ENCODE measurements around the gene TMEM132A.
A peak's percentile ranks its signal among the peaks of the same experiment; 100 is the strongest.

TMEM132A gene

GRCh38 chr11:60897496-60897895 is 26.8 kb upstream of the TMEM132A start:
- H3K4me3 ChIP-seq (ENCODE audit: low read length), result no peak overlapping the region
- TF ChIP-seq, protein P1, sequence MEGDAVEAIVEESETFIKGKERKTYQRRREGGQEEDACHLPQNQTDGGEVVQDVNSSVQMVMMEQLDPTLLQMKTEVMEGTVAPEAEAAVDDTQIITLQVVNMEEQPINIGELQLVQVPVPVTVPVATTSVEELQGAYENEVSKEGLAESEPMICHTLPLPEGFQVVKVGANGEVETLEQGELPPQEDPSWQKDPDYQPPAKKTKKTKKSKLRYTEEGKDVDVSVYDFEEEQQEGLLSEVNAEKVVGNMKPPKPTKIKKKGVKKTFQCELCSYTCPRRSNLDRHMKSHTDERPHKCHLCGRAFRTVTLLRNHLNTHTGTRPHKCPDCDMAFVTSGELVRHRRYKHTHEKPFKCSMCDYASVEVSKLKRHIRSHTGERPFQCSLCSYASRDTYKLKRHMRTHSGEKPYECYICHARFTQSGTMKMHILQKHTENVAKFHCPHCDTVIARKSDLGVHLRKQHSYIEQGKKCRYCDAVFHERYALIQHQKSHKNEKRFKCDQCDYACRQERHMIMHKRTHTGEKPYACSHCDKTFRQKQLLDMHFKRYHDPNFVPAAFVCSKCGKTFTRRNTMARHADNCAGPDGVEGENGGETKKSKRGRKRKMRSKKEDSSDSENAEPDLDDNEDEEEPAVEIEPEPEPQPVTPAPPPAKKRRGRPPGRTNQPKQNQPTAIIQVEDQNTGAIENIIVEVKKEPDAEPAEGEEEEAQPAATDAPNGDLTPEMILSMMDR (IDR thresholded peaks at IDR 0.05; ENCODE audit: insufficient read depth, low read depth, low read length, missing control alignments), result no peak
- DNase-seq (ENCODE audit: low read depth), result peak; percentile 72

GRCh38 chr11:60899046-60899936 is 25.0 kb upstream of the TMEM132A start:
- no peak overlapping the region for H3K4me3 ChIP-seq (ENCODE audit: low read length)

GRCh38 chr11:60899977-60900376 is 24.3 kb upstream of the TMEM132A start:
- no peak for DNase-seq (ENCODE audit: low read depth)
- H3K4me3 ChIP-seq (ENCODE audit: low read length), result no peak overlapping the region
- TF ChIP-seq, protein P1 (IDR thresholded peaks at IDR 0.05; ENCODE audit: insufficient read depth, low read depth, low read length, missing control alignments), result no peak

More at GRCh38 chr11:60899046-60899936, 25.0 kb upstream of the TMEM132A start:
- peak; percentile 70 for DNase-seq (ENCODE audit: low read depth)
- TF ChIP-seq, protein P1 (IDR thresholded peaks at IDR 0.05; ENCODE audit: insufficient read depth, low read depth, low read length, missing control alignments), result peak; percentile 96

DNA sequence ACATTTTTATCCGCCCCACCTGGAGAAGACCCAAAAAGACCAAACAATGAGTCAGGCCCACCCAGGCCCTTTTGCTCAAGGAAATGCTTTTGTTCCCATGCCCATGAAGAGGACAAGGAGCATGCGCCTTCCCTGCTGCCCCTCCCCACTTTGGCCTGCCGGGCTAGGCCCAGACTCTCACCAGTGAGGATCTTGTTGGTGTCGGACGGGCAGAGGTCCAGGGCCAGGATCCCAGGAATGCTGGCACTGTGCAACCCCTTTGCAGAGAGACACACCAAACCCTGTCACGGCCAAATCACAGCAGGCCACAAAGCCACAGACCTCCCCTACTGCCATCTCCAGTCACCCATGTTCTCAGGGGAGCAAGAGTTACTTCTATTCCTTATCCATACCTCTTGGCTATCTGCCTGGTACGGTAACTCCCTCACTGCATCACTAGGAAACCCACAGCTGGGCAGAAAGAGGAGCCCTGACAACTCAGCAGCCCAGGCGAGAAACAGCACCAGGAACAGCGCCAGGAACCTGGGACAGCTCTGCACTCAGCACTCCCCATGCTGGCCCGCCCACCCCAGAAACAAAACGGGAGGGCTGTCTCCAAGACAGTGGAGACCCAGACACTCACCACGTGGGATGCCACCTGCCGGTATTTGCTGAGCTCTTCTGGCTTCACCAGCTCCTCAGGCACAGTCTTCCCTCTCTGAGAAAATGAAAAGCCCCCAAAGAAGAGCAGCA is 23.4 kb upstream of the TMEM132A start:
- no peak for DNase-seq (ENCODE audit: low read depth)
- H3K4me3 ChIP-seq (ENCODE audit: low read length), result no peak overlapping the region
- TF ChIP-seq, protein P1 (IDR thresholded peaks at IDR 0.05; ENCODE audit: insufficient read depth, low read depth, low read length, missing control alignments), result no peak

- H3K4me3 ChIP-seq (ENCODE audit: low read length), result no peak overlapping the region
- TF ChIP-seq, protein P1 (IDR thresholded peaks at IDR 0.05; ENCODE audit: insufficient read depth, low read depth, low read length, missing control alignments), result no peak
- DNase-seq (ENCODE audit: low read depth), result no peak
Measured at GRCh38 chr11:60902625-60903024, 21.6 kb upstream of the TMEM132A start.

GRCh38 chr11:60905047-60905446 is 19.2 kb upstream of the TMEM132A start:
- peak; percentile 36 for DNase-seq (ENCODE audit: low read depth)

More at GRCh38 chr11:60905047-60905446, 19.2 kb upstream of the TMEM132A start:
- H3K4me3 ChIP-seq (ENCODE audit: low read length), result peak overlapping the region; percentile 96
- TF ChIP-seq, protein P1 (IDR thresholded peaks at IDR 0.05; ENCODE audit: insufficient read depth, low read depth, low read length, missing control alignments), result no peak

All from epithelial cell of esophagus (primary cell).